ENCODE results near the gene USP21.

- TF ChIP-seq ERF (CRISPR knock-in tag; IDR thresholded peaks at IDR 0.05) = no peak
- no peak for TF ChIP-seq ATF3 (CRISPR knock-in tag; IDR thresholded peaks at IDR 0.05)
- no peak for TF ChIP-seq POLR2AphosphoS5 (IDR thresholded peaks at IDR 0.05; ENCODE audit: low read depth, low read length)
- no peak for TF ChIP-seq SOX5 (CRISPR knock-in tag; IDR thresholded peaks at IDR 0.05; ENCODE audit: borderline replicate concordance)
- no peak for TF ChIP-seq ZBTB26 (CRISPR knock-in tag; IDR thresholded peaks at IDR 0.05; ENCODE audit: borderline replicate concordance)
Measured at GRCh38 chr1:161207173-161207572, 47.9 kb downstream of the USP21 start.
